Measurements from ENCODE around the gene DDAH1. TPM values are rescaled to one million over a fixed set of nuclear protein-coding genes. Genes with fewer than 3 reads are reported as not detected.

DDAH1 gene
- total RNA-seq, 4 donors from 2014 or later: 17.5 to 64.2 (median 40.0) TPM

DNA sequence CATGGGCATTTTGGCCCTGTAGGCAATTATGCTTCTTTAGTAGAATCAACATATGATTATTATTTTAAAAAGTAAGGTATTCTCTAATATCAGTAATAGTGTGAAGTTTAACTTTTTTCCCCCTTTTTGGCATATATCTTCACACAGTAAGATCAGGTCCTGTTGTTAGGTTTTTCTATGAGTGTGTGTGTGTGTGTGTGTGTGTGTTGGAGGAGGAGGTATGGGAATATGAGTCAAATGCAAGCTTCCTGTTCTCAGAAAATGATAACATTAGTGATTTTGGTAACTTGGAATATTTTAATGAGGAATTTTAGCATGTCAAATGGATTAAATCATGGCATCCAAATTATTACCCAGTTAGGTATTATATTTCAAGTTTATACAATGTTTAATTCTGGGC lies 122.8 kb downstream of the DDAH1 start:
- TF ChIP-seq POLR2A (IDR thresholded peaks at IDR 0.05): no peak
- TF ChIP-seq, protein P1, sequence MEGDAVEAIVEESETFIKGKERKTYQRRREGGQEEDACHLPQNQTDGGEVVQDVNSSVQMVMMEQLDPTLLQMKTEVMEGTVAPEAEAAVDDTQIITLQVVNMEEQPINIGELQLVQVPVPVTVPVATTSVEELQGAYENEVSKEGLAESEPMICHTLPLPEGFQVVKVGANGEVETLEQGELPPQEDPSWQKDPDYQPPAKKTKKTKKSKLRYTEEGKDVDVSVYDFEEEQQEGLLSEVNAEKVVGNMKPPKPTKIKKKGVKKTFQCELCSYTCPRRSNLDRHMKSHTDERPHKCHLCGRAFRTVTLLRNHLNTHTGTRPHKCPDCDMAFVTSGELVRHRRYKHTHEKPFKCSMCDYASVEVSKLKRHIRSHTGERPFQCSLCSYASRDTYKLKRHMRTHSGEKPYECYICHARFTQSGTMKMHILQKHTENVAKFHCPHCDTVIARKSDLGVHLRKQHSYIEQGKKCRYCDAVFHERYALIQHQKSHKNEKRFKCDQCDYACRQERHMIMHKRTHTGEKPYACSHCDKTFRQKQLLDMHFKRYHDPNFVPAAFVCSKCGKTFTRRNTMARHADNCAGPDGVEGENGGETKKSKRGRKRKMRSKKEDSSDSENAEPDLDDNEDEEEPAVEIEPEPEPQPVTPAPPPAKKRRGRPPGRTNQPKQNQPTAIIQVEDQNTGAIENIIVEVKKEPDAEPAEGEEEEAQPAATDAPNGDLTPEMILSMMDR (IDR thresholded peaks at IDR 0.05): no peak
- Histone ChIP-seq H3K4me3 (replicated peaks in 1 of 3) (no peak overlapping the region), H3K27ac (no peak overlapping the region), H3K4me1 (peaks cover 4 to 7% of the 10 kb centered on the region in 2 donors), H3K9me3 (no peaks in the 10 kb centered on the region), H3K27me3 (no peaks in the 10 kb centered on the region), H3K36me3 (no peaks in the 10 kb centered on the region)
- intact Hi-C loops (cut with DNase I): no loop called here
- no peak for DNase-seq

DNA sequence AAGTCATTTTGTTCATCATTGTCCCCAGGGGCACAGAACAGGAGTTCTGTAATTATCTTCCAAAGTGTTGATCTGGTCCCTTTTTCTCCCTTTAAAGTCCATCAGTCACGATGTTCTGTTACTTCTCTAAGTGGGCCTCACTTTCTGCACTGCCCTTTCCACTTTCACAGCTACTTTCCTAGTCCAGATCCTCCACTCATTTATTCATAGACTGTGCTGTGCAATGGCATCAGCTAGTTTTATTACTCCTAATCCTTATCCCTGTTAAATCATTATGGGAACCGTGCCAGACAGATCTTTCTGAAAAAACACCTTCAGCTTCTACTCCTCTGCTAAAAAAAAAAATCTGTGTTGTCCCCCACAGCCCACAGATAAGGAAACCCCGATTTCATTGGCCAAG lies 124.5 kb downstream of the DDAH1 start:
- intact Hi-C loops (cut with DNase I): no loop called here
- Histone ChIP-seq H3K9me3 (no peaks in the 10 kb centered on the region), H3K4me1 (peaks cover 4 to 7% of the 10 kb centered on the region in 2 donors), H3K36me3 (no peaks in the 10 kb centered on the region), H3K27me3 (no peaks in the 10 kb centered on the region), H3K4me3 (replicated peaks in 1 of 3) (no peak overlapping the region), H3K27ac (no peak overlapping the region)
- TF ChIP-seq POLR2A (IDR thresholded peaks at IDR 0.05): no peak
- TF ChIP-seq, protein P1 (IDR thresholded peaks at IDR 0.05): no peak
- DNase-seq: no peak
- WGBS, 2 donors: 84 to 85% methylated on average over 3 of the region's 3 CpGs

DNA sequence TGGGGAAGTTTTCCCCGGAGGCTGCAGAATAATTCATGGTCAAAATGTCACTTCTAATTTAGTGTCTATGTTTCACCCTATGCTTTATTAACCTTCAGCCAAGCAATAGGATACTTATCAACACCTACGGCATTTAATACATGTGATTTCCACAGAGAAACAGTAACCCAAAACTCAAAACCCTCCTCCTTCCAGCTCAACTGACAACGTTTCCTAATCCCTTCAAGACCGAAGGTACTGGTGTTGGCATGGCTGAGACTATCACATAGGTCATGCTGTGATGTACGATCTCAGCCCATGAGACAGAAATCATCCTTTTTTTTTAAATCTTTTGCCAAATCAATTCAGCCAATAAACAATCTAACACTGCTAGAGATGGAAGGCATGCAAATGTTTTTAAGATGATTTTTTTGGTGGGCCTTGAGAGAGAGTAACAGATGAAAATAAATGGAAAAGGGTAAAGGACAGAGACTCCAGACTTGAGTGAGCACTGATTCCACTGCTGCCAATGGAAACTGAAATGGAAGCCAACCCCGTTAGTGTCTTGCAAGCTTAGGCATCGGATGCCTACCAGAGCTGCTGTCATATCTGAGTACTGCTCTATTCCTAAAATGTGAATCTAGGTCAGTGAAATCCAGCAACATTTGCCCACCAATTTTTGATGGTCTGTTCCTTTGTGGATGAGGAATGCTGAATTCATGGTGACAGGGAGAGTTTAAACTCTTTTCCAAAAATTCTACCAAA lies 125.1 kb downstream of the DDAH1 start:
- no peak overlapping the region for H3K4me3 ChIP-seq (replicated peaks in 1 of 3)
- no peaks in the 10 kb centered on the region for H3K27me3 ChIP-seq
- H3K27ac ChIP-seq: no peak overlapping the region
- H3K4me1 ChIP-seq: peaks cover 4 to 7% of the 10 kb centered on the region in 2 donors
- WGBS, 2 donors: 78 to 83% methylated on average over 7 of the region's 7 CpGs
- no peak for TF ChIP-seq POLR2A (IDR thresholded peaks at IDR 0.05)
- TF ChIP-seq, protein P1 (IDR thresholded peaks at IDR 0.05): no peak
- DNase-seq: no peak
- H3K36me3 ChIP-seq: no peaks in the 10 kb centered on the region
- intact Hi-C loops (cut with DNase I): loop anchor here (10.0 kb wide), 1 partner anchor 125 kb away; the partner anchor contains the start of gene DDAH1
- no peaks in the 10 kb centered on the region for H3K9me3 ChIP-seq

DNA sequence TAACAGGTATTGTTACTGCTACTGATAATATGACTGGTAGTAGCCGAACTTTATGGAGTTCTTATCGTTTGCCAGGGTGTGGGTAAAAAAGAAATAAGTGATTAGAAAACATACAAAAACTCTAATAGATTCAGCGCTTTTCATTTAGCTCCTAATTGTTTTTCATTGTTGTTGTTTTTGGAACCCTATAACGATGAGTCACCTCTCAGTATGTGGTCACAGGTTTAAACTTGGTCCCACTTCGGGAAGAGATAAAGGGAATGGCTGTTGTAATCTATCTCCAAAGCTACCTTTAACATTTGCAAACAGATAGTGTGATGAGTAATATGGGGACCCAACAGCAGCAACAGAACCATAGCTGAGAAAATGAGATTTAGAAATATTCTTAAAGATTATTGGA lies 125.9 kb downstream of the DDAH1 start:
- WGBS, 2 donors: 68 to 85% methylated on average over 5 of the region's 5 CpGs
- Histone ChIP-seq H3K27me3 (no peaks in the 10 kb centered on the region), H3K27ac (no peak overlapping the region), H3K4me3 (replicated peaks in 1 of 3) (no peak overlapping the region), H3K36me3 (no peaks in the 10 kb centered on the region), H3K9me3 (no peaks in the 10 kb centered on the region), H3K4me1 (peaks cover 4 to 7% of the 10 kb centered on the region in 2 donors)
- intact Hi-C loops (cut with DNase I): loop anchor here (10.0 kb wide), 1 partner anchor 126 kb away; the partner anchor contains the start of gene DDAH1
- DNase-seq: no peak
- TF ChIP-seq, protein P1 (IDR thresholded peaks at IDR 0.05): no peak
- no peak for TF ChIP-seq POLR2A (IDR thresholded peaks at IDR 0.05)

DNA sequence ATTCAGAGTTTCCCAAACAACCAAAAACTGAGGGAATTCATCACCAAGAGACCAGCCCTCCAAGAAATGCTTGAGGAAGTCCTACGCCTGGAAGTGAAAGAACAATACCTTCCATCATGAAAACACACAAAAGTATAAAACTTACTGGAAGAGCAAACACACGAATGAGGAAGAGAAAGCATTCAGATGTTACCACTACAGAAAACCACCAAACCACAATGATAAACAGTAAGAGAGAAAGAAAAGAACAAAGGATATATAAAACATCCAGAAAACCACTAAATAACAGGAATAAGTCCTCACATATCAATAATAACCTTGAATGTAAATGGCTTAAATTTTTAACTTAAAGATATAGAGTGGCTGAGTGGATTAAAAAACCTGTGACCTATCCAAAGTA lies 130.0 kb downstream of the DDAH1 start:
- no peak for DNase-seq
- TF ChIP-seq, protein P1 (IDR thresholded peaks at IDR 0.05): no peak
- TF ChIP-seq POLR2A (IDR thresholded peaks at IDR 0.05): no peak
- Histone ChIP-seq H3K4me3 (replicated peaks in 1 of 3) (no peak overlapping the region), H3K4me1 (peaks cover 11 to 12% of the 10 kb centered on the region in 2 donors), H3K27me3 (no peaks in the 10 kb centered on the region), H3K27ac (no peak overlapping the region), H3K9me3 (no peaks in the 10 kb centered on the region), H3K36me3 (no peaks in the 10 kb centered on the region)
- intact Hi-C loops (cut with DNase I): loop anchor here (10.0 kb wide), 1 partner anchor 130 kb away; the partner anchor contains the start of gene DDAH1
- 88 to 90% methylated on average over 2 of the region's 2 CpGs for WGBS, 2 donors
